HK-2 (cell line): ENCODE data around the gene TOR4A.

Experiments
- DNase-seq: peaks from one replicate; pipeline ENCODE4 v3.0.0-alpha.2; 2018; ENCODE audit not compliant: unreplicated experiment

Gene TOR4A

GRCh38 chr9:137306066-137306849 is 28.7 kb downstream of the TOR4A start:
- DNase-seq: no peak

- no peak for DNase-seq
Observed at GRCh38 chr9:137306850-137307254, 29.3 kb downstream of the TOR4A start.

- DNase-seq: no peak
Observed at GRCh38 chr9:137307255-137308056, 29.9 kb downstream of the TOR4A start.

- DNase-seq: no peak
Observed at GRCh38 chr9:137308057-137308619, 30.6 kb downstream of the TOR4A start.

- DNase-seq: no peak
Observed at GRCh38 chr9:137309368-137310188, 32.1 kb downstream of the TOR4A start.

GRCh38 chr9:137310189-137311052 is 32.9 kb downstream of the TOR4A start:
- DNase-seq: no peak

GRCh38 chr9:137311171-137311985 is 33.9 kb downstream of the TOR4A start:
- no peak for DNase-seq

GRCh38 chr9:137311986-137312851 is 34.7 kb downstream of the TOR4A start:
- DNase-seq: no peak

- DNase-seq: no peak
Observed at GRCh38 chr9:137312852-137313325, 35.4 kb downstream of the TOR4A start.

- DNase-seq: no peak
Observed at GRCh38 chr9:137313326-137313936, 35.9 kb downstream of the TOR4A start.

GRCh38 chr9:137313956-137314560 is 36.5 kb downstream of the TOR4A start:
- DNase-seq: no peak

GRCh38 chr9:137314561-137315560 is 37.3 kb downstream of the TOR4A start:
- no peak for DNase-seq

- DNase-seq: no peak
Observed at GRCh38 chr9:137315581-137316011, 38.1 kb downstream of the TOR4A start.

- no peak for DNase-seq
Observed at GRCh38 chr9:137316012-137316981, 38.8 kb downstream of the TOR4A start.

GRCh38 chr9:137317021-137317717 is 39.6 kb downstream of the TOR4A start:
- DNase-seq: no peak
